Erythroblast (primary cell): ENCODE measurements around the gene IL31RA.

Source experiments
- GATA1 ChIP-seq: IDR thresholded peaks from 2 replicates; pipeline ENCODE4 v1.6.1; 2011; ENCODE audit warnings: low read depth, mild to moderate bottlenecking, control low read depth, low read length, moderate library complexity
- POLR2A ChIP-seq: IDR thresholded peaks from 2 replicates; pipeline ENCODE4 v1.6.1; 2011; ENCODE audit warnings: mild to moderate bottlenecking, low read length

DNA sequence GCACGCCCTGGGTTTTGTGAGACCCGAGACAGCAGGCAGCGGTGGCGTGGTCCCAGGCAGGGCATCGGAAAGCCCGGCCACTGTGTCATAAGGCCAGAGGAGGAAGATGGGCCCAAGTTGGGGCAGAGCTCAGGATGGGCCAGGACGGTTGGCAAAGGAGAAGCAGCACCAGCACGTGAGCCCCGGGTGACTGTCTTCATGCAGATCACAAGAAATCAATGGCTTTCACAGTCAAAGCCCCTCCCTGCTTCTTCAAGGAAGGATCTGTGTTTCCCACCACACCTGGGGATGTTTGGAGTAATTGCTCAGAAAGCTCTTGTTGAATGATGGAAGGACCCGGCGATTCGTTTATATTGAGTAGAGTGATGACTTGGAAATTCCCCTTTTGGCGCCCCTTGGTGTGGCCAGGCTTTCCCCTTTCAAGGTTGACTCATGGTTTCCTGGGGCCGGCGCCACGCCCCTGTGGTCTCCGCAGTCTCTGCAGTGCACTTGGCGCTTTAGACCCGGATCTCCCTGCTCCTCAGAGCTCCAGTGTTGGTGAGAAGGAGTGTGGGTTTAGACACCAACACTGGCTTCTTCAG, 52.1 kb downstream of the IL31RA start:
- TF ChIP-seq POLR2A: no peak
- TF ChIP-seq GATA1: no peak
